H7 (cell line): Measurements from ENCODE around the gene TBX5. TPM values are rescaled to one million over a fixed set of nuclear protein-coding genes. Genes with fewer than 3 reads are reported as not detected.
A peak's percentile ranks its signal among the peaks of the same experiment; 100 is the strongest.

ENCODE experiments used
- DNase-seq: peaks from one replicate; pipeline ENCODE4 v3.0.0; 2012
- H3K27me3 ChIP-seq: 2 replicates; pipeline ENCODE4 v1.6.0; 2011; ENCODE audit warnings: mild to moderate bottlenecking, low read length; ENCODE audit not compliant: control insufficient read depth, insufficient read depth
- H3K36me3 ChIP-seq: replicated peaks from 2 replicates; pipeline ENCODE4 v1.5.1; 2011; ENCODE audit warnings: low read length; ENCODE audit not compliant: control insufficient read depth, insufficient read depth
- H3K4me3 ChIP-seq: 2 replicates; pipeline ENCODE4 v1.5.1; 2011; ENCODE audit warnings: low read depth, mild to moderate bottlenecking, control low read depth, low read length, moderate library complexity; ENCODE audit not compliant: insufficient read depth
- total RNA-seq: library from RNA; depleted of rRNA; stranded (reverse); fragments of >200 nt; shearing (Covaris generic); gene quantifications from 2 replicates; pipeline ENCODE4 v1.2.3, GENCODE V29; 2014; rRNA removed

Gene TBX5
- not detected in 2 replicates for total RNA-seq

- Histone ChIP-seq H3K27me3 (peaks cover 100% of the 10 kb centered on the region), H3K4me3 (no peak within 1 kb of the TSS), H3K36me3 (no peaks in the 10 kb centered on the region)
- DNase-seq: peak; percentile 81
Observed at GRCh38 chr12:114405519-114406271, at the start of gene TBX5. Gene TBX5, minus strand, starts transcription at chr12:114406144. Its CDS starts 2,246 bp downstream, at chr12:114403898.

GRCh38 chr12:114451657-114452056 is 45.7 kb upstream of the TBX5 start:
- H3K36me3 ChIP-seq: no peaks in the 10 kb centered on the region
- no peak for DNase-seq
- H3K4me3 ChIP-seq: no peak overlapping the region
- H3K27me3 ChIP-seq: peaks cover 69% of the 10 kb centered on the region

- Histone ChIP-seq H3K36me3 (no peaks in the 10 kb centered on the region), H3K4me3 (no peak overlapping the region), H3K27me3 (peaks cover 74% of the 10 kb centered on the region)
- DNase-seq: no peak
Observed at GRCh38 chr12:114450515-114451300, 44.8 kb upstream of the TBX5 start.

- Histone ChIP-seq H3K27me3 (peaks cover 80% of the 10 kb centered on the region), H3K4me3 (no peak overlapping the region), H3K36me3 (no peaks in the 10 kb centered on the region)
- peak; percentile 16 for DNase-seq
Observed at GRCh38 chr12:114450019-114450418, 44.1 kb upstream of the TBX5 start.

DNA sequence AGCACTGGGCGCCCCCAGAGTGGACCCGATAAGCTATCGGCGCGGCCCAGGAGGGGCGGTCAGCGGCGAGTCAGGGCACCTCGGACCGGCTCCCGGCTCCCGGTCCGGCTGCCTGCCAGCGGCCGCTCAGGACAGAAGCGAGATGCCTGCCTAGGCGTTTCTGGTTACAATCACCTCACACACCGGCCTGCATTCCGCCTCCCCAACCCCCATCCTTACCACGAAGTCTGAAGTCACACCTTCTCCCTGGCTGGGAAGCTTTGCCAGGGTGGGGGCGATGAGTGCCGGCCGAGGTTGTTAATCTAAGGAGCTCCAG is 42.6 kb upstream of the TBX5 start:
- H3K4me3 ChIP-seq: no peak overlapping the region
- H3K36me3 ChIP-seq: no peaks in the 10 kb centered on the region
- peak; percentile 78 for DNase-seq
- H3K27me3 ChIP-seq: peaks cover 88% of the 10 kb centered on the region

GRCh38 chr12:114447799-114448617 is 42.1 kb upstream of the TBX5 start:
- Histone ChIP-seq H3K4me3 (no peak overlapping the region), H3K27me3 (peaks cover 93% of the 10 kb centered on the region), H3K36me3 (no peaks in the 10 kb centered on the region)
- DNase-seq: no peak

DNA sequence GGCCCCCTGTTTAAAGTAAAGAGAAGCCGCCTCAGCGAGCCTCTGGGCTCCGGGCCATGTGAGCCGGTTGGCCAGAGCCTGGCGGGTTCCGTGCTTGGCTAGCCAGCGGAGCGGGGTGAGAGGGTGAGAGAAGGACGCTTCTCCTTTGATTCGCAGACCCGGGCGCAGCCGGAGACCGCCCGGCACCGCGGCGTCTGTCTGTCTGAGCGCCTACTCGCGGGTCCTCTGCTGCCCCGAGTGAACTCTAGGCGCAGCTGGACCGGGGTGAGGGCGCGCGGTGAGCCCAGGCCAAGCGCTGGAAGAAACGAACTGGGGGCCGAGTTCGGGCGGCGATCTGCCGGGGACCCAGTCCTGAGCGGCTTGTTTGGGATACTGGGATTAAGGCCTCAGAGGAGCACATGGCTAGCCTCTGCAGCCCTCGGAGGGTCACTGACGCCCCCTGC is 41.4 kb upstream of the TBX5 start:
- no peak overlapping the region for H3K4me3 ChIP-seq
- DNase-seq: peak; percentile 82
- H3K27me3 ChIP-seq: peaks cover 97% of the 10 kb centered on the region
- H3K36me3 ChIP-seq: no peaks in the 10 kb centered on the region

GRCh38 chr12:114445401-114446323 is 39.7 kb upstream of the TBX5 start:
- DNase-seq: peak; percentile 59
- Histone ChIP-seq H3K36me3 (no peaks in the 10 kb centered on the region), H3K27me3 (peaks cover 99% of the 10 kb centered on the region), H3K4me3 (no peak overlapping the region)

DNA sequence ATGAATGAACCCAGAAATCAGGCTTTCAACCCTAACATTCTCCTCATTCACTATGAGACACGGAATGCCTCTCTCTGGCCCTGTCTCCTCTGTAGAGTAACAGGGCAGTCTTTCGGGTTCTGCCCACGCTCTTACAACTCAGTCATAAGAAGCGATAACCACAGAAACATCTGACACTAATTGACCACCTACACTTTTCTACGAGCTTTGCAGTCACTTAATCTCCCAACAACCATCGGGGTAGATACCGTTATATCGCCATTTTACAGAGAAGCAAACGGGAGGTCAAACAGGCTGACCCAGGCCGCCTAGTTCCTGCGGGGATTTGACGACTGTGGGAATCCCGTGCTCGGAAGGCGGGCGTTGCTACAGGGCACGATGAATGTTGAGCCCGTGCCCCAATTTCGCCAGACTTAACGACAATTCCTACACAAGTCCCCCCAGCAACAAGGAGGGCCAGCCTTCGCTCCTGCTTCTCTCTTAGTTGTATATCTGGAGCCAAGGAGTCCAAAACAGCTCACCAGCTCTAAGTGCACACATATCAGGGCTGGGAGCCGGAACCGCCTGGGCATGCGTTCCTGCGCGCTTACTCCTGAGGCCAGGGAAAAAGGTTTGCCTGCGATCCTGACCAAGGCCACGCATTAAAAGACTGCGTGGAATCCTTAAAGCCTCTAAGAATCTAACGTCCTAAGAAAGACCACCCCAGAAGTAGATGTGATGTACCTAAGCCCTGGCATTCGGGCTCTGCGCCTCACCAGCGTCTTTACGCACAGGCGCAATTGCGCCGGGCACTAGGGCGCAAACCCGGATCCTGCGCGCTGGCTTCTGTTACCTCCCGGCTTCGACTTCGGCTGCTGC is 38.7 kb upstream of the TBX5 start:
- Histone ChIP-seq H3K27me3 (peaks cover 100% of the 10 kb centered on the region), H3K36me3 (no peaks in the 10 kb centered on the region), H3K4me3 (no peak overlapping the region)
- peak; percentile 60 for DNase-seq

DNA sequence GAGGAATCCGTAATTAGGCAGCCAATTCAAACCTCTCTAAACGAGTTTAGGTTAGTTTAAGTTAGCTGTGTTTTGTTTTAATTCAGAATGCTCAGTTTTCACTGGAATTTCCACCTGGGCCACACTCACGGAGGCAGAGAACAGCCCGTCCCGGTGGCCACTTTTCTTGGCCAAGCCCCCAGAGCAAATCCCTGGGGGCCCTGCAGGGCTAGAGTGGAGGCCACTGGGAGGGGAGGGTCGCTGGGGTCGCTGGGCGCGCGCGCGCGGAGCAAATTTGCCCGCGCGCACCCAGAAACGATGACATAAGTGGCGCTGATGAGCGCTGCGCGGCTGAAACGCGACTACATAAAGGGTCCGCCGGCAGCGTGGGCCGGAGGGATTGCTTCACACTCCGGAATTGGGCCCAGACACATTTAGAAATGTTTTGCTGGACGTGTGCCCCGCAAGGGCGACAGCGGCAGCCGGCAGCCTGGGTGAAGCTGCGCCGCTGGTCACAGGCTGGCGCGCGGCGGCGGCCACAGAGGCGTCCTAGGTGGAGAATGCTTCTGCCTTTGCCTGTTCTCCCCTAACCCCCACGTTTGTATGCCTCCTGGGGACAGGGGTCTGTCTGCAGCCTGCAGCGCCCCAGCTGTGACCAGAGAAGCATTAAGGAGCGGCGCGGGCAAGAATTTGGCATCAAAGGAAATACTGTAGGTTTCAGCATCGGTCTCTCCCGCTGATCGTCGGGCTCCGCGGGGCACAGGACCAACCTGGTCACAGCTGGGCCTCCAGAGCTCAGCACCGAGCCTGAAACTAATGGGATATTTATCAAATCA is 37.9 kb upstream of the TBX5 start:
- H3K4me3 ChIP-seq: no peak overlapping the region
- no peaks in the 10 kb centered on the region for H3K36me3 ChIP-seq
- peak; percentile 64 for DNase-seq
- peaks cover 100% of the 10 kb centered on the region for H3K27me3 ChIP-seq

GRCh38 chr12:114442578-114442977 is 36.6 kb upstream of the TBX5 start:
- no peak for DNase-seq
- Histone ChIP-seq H3K4me3 (no peak overlapping the region), H3K36me3 (no peaks in the 10 kb centered on the region), H3K27me3 (peaks cover 100% of the 10 kb centered on the region)

GRCh38 chr12:114441545-114441944 is 35.6 kb upstream of the TBX5 start:
- Histone ChIP-seq H3K4me3 (no peak overlapping the region), H3K27me3 (peaks cover 100% of the 10 kb centered on the region), H3K36me3 (no peaks in the 10 kb centered on the region)
- DNase-seq: peak; percentile 44
